Iris pigment epithelial cell (primary cell): ENCODE results near the gene GRID1.

ENCODE experiments used
- DNase-seq: peaks from one replicate; pipeline ENCODE4 v3.0.0-alpha.2; 2011; ENCODE audit warnings: low read depth

GRID1 gene

GRCh38 chr10:86063341-86063740, 303.3 kb downstream of the GRID1 start:
- DNase-seq: no peak

GRCh38 chr10:86062647-86063145, 303.9 kb downstream of the GRID1 start:
- no peak for DNase-seq

- DNase-seq: no peak
Observed at GRCh38 chr10:86062198-86062550, 304.4 kb downstream of the GRID1 start.

GRCh38 chr10:86061278-86062197, 305.1 kb downstream of the GRID1 start:
- no peak for DNase-seq

- DNase-seq: no peak
Observed at GRCh38 chr10:86060386-86061277, 306.0 kb downstream of the GRID1 start.

GRCh38 chr10:86059892-86060291, 306.7 kb downstream of the GRID1 start:
- no peak for DNase-seq

- no peak for DNase-seq
Observed at GRCh38 chr10:86058964-86059363, 307.6 kb downstream of the GRID1 start.

GRCh38 chr10:86057708-86058107, 308.9 kb downstream of the GRID1 start:
- no peak for DNase-seq

GRCh38 chr10:86056672-86057071, 309.9 kb downstream of the GRID1 start:
- DNase-seq: no peak

- no peak for DNase-seq
Observed at GRCh38 chr10:86055928-86056327, 310.7 kb downstream of the GRID1 start.

GRCh38 chr10:86053675-86054074, 312.9 kb downstream of the GRID1 start:
- DNase-seq: no peak

GRCh38 chr10:86051586-86051985, 315.0 kb downstream of the GRID1 start:
- no peak for DNase-seq

- no peak for DNase-seq
Observed at GRCh38 chr10:86049442-86049841, 317.2 kb downstream of the GRID1 start.

GRCh38 chr10:86048973-86049372, 317.6 kb downstream of the GRID1 start:
- DNase-seq: no peak

GRCh38 chr10:86048571-86048970, 318.0 kb downstream of the GRID1 start:
- DNase-seq: no peak

- no peak for DNase-seq
Observed at GRCh38 chr10:86047588-86047987, 319.0 kb downstream of the GRID1 start.

- DNase-seq: no peak
Observed at GRCh38 chr10:86046845-86047460, 319.6 kb downstream of the GRID1 start.

- no peak for DNase-seq
Observed at GRCh38 chr10:86045896-86046295, 320.7 kb downstream of the GRID1 start.

- DNase-seq: no peak
Observed at GRCh38 chr10:86044029-86044428, 322.6 kb downstream of the GRID1 start.

- DNase-seq: no peak
Observed at GRCh38 chr10:86043236-86043635, 323.4 kb downstream of the GRID1 start.

GRCh38 chr10:86042161-86042560, 324.4 kb downstream of the GRID1 start:
- DNase-seq: no peak

- no peak for DNase-seq
Observed at GRCh38 chr10:86041116-86041515, 325.5 kb downstream of the GRID1 start.
